Measurements from ENCODE around the gene BICDL2.
"Not testable (repeated sequence)": the region's sequence is repeated elsewhere in the genome, so short reads cannot be mapped to it uniquely, and the experiment has no call there.

Gene BICDL2, protein sequence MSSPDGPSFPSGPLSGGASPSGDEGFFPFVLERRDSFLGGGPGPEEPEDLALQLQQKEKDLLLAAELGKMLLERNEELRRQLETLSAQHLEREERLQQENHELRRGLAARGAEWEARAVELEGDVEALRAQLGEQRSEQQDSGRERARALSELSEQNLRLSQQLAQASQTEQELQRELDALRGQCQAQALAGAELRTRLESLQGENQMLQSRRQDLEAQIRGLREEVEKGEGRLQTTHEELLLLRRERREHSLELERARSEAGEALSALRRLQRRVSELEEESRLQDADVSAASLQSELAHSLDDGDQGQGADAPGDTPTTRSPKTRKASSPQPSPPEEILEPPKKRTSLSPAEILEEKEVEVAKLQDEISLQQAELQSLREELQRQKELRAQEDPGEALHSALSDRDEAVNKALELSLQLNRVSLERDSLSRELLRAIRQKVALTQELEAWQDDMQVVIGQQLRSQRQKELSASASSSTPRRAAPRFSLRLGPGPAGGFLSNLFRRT

DNA sequence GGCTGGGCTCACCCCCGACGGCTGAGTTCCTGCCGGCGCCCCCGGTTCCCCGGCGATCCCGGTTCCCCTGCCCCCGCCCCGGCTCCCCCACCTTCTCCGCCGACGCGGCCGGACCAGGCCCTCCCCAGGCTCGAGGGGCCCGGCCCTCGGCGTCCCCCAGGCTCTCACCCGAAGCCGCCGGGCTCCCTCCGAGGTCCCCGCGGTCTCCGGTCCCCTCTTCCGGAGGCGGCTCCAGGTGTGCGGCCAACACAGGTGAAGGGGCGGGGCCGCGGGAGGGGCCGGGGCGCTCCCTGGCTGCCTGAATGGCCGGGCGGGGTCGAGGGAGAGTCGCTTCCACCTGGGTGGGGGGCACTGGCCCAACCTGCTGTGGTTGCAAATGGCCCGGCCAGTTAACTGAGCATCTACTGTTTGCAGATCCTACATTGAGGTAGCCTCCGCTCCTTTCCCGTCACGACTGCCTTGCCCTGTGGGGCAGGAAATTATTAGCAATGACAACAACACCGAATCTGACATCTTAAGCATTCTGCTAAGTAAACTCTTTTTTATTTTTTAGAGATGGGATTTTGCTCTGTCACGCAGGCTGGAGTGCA lies at the start of gene BICDL2:
BICDL2 (minus strand) TSS at position 219 of the 590 bp plus-strand sequence. CDS start 1,448 bp downstream, outside the sequence.
- DNase-seq (ENCODE audit: low read depth, low spot score) = no peak

GRCh38 chr16:3085868-3086595 lies 49.3 kb upstream of the BICDL2 start:
- DNase-seq (ENCODE audit: low read depth, low spot score) = no peak

DNA sequence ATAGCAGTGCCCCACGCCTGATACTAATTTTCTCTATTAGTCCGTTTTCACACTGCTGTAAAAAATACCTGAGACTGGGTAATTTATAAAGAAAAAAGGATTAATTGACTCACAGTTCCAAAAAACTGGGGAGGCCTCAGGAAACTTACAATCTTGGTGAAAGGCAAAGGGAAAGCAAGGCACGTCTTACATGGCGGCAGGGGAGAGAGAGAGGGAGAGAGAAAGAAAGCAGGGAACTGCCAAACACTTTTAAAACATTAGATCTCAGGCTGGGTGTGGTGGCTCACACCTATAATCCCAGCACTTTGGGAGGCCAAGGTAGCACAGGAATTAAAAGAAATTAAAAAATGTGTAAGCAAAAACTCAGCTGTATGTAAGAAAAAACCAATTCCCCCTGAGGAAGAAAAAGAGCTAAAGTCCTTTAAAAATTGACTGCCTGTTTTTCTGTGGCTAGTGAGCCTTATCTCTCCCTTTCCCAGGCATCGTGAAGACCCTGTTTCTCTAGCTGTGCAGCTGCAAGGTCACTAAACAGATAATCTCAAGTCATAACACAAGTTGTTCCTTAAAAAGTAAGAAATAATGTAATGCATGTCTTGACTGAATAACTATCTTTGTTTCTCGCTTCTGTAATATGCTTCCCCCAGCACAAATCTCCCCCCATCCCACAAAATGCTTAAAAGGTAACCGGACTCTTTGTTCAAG lies 48.4 kb upstream of the BICDL2 start:
- no peak for DNase-seq (ENCODE audit: low read depth, low spot score)

DNA sequence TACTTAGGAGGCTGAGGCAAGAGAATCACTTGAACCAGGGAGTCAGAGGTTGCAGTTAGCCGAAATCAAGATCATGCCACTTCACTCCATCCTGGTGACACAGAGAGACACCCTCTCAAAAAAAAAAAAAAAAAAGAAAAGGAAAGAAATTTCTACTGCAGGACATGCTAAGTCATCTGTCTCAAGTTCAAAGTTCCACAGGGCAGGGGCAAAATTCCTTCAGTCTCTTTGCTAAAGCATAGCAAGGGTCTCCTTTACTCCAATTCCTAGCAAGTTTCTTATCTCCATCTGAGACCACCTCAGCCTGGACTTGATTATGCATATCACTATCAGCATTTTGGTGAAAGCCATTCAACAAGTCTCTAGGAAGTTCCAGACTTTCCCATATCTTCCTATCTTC lies 47.7 kb upstream of the BICDL2 start:
- DNase-seq (ENCODE audit: low read depth, low spot score) = no peak

- not testable (repeated sequence) for DNase-seq (ENCODE audit: low read depth, low spot score)
Observed at GRCh38 chr16:3083408-3083807, 46.7 kb upstream of the BICDL2 start.

DNA sequence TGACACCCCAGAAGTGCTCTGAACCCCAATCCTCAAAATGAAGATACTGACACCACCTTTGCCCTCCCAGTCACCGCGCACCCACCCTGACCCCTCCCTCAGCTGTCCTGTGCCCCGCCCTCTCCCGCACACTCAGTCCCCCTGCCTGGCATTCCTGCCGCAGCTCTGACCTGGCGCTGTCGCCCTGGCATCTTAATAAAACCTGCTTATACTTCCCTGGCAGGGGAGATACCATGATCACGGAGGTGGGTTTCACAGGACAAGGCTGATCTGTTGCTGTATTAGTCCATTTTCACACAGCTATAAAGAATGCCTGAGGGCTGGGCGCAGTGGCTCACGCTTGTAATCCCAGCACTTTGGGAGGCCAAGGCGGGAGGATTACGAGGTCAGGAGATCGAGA lies 45.2 kb upstream of the BICDL2 start:
- DNase-seq (ENCODE audit: low read depth, low spot score) = not testable (repeated sequence)

DNA sequence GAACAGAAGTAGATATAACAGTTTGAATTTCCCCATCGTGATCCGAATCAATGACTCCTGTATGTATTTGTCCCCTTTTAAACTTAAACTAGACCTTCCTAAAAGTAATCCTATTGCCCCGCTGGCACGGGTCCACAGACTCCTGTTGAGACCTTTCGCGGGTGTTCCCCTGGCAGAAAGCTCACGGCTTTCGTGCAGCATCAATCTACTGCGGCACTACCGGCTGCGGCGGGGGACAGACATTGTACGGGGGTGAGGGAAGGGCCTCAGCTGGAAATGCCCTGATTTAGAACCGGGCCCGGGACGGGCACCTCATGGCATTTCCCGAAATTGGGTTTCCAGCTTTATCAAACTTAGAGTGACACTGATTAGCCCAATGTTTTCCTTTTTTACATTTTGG lies 43.3 kb upstream of the BICDL2 start:
- no peak for DNase-seq (ENCODE audit: low read depth, low spot score)

DNA sequence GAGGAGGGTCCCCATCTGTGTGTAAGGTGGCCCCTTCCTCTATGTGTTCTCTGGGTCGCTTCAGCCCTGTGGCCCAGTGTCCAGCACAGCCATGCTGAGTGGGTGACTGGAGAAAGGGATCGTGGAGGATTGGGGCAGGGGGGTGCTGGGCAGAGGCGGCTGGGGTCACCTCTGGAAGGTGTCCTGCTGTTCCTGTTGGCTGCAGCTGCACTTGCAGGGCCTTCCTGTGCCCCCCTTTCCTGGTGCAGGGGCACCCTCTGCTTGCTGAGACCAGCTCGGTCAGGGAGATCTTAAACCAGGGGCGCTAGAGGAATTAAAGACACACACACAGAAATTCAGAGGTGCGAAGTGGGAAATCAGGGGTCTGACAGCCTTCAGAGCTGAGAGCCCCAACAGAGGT lies 39.8 kb upstream of the BICDL2 start:
- DNase-seq (ENCODE audit: low read depth, low spot score) = no peak

- DNase-seq (ENCODE audit: low read depth, low spot score) = not testable (repeated sequence)
Observed at GRCh38 chr16:3075946-3076345, 39.2 kb upstream of the BICDL2 start.

DNA sequence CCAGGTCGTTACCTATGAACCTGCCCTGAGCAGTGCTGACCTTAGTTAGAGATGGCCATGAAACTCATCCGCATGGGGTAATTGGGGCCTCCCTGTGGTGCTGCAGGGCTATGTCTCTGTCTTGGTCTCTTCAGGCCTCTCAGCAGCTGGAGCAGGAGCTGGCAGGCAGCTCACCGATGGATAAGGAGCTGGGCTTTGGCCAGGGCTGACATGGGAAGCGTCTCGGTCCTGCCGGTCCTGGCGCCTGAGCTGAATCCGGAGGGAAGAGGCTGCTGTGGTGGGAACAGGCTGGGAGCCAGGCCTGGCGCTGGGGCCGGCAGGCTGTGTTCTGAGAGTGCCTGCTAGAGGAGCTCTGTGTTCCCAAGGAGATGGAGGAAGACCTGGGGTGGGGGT lies 38.8 kb upstream of the BICDL2 start:
- DNase-seq (ENCODE audit: low read depth, low spot score) = no peak

DNA sequence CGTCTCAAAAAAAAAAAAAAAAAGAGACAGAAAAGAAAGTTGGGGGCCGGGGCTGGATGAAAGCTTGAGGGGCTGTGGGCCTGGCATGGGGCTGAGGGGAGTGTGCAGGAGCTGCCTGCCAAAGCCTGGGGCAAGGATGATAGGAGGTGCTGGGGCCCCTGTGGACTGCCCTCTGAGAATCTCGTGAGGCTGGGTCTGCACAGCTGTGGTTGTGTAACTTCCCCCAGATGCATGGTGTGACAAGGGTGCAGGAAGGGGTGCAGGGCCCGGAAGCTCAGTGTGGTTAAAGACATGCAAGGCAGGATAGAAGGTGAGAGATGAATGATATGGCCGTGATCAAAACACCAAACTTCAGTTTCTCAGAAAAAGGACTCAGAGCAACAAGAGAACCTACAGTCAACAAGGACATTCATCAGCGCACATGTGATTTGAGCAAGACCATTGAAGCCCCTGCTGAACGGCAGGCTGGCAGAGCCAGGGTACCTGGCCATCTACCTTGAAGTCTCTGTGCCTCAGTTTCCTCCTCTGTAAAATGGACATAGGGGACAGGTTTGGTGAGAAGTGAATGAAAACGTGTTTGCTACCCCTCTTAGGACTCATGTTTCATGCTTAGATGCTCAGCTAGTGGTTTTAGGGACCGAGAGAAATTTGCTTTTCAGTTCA lies 38.2 kb upstream of the BICDL2 start:
- DNase-seq (ENCODE audit: low read depth, low spot score) = no peak

GRCh38 chr16:3073448-3073847 lies 36.7 kb upstream of the BICDL2 start:
- DNase-seq (ENCODE audit: low read depth, low spot score) = no peak

DNA sequence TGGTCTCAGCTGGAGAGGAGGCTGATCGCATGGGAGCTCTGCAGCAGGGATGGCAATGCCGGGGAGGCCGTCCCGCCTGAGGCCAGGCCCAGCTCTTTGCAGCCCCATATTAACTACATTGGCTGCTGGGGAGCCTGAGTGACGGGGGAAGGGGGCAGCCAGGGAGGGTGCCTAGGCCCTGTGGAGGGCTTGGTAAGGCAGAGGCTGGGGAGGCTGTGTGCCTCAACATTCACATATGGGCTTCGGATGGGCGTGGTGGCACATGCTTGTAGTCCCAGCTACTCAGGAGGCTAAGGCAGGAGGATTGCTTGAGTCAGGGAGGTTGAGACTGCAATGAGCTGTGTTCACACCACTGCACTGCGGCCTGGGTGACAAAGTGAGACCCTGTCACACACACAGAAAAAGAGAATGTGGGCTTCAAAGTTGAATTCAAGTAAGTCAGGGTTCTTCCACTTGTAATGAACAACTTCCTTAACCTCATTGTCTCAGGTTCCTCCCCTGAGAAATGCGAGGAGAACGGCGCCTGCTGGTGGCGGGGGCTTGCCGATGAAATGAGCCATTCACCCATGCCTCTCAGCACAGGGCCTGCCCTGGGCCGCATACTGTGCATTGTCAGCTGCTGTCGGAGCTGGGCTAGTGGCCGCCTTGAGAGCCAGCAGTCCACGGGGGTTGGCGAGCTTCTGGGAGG lies 36.0 kb upstream of the BICDL2 start:
- DNase-seq (ENCODE audit: low read depth, low spot score) = not testable (repeated sequence)

DNA sequence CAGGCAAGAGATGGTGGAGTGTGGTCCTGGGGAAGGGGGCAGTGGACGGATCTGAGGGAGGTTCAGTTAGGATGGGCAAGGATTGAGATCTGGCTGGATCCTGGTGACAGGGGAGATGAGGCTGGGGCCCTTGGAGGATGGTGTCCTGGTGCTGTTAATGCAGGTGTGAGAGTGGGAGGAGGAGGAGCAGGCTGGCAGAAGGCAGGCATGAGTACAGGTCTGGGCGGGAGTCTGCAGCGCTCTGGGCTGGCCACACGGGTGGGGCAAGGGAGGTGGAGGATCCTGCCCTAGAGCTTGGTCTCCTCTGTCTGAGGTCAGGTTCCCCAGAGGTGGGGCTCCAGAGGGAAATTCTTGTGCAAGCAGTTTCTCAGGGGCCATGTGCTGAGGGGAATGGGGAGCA lies 35.4 kb upstream of the BICDL2 start:
- DNase-seq (ENCODE audit: low read depth, low spot score) = not testable (repeated sequence)

- DNase-seq (ENCODE audit: low read depth, low spot score) = no peak
Observed at GRCh38 chr16:3071655-3072054, 34.9 kb upstream of the BICDL2 start.

- DNase-seq (ENCODE audit: low read depth, low spot score) = no peak
Observed at GRCh38 chr16:3070608-3071111, 33.9 kb upstream of the BICDL2 start.

DNA sequence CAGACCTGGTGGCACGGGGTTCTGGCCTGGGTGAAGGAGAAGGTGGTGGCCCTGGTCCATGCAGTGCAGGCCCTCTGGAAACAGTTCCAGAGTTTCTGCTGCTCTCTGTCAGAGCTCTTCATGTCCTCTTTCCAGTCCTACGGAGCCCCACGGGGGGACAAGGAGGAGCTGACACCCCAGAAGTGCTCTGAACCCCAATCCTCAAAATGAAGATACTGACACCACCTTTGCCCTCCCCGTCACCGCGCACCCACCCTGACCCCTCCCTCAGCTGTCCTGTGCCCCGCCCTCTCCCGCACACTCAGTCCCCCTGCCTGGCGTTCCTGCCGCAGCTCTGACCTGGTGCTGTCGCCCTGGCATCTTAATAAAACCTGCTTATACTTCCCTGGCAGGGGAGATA lies 32.4 kb upstream of the BICDL2 start:
- DNase-seq (ENCODE audit: low read depth, low spot score) = not testable (repeated sequence)

GRCh38 chr16:3068487-3068886 lies 31.7 kb upstream of the BICDL2 start:
- DNase-seq (ENCODE audit: low read depth, low spot score) = no peak

GRCh38 chr16:3066440-3066748 lies 29.6 kb upstream of the BICDL2 start:
- no peak for DNase-seq (ENCODE audit: low read depth, low spot score)

DNA sequence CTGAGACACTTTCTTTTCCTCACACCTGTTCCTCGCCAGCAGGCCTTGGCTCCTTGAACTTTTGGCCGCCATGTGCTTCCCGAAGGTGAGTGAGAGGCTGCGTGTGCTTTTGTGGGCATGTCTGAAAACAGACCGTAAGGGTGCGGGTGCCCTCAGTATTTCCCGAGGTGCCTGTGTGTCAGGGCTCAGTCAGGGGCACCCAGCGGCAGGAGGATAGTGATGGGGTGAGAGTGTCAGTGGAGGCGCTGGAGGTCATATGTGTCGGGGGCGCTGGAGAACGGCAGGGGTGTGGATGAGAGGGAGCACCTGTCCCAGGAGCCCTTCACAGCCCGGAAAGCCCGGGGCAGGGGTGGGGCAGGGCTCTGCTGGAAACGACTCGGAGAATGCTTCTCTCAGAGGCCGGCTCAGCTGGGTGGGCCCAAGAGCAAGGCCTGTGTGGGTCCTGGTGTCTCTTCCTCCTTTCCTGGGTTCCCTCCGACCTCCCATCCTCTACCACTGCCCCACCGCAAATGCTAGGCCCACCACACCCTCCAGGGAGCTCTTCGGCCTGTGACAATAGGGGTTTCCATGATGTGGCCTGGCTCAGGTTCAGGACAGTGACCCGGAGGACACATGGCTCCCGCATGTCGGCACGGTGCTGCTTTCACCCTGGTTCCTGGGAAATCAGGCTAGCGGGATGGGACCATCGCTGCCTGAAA lies 29.1 kb upstream of the BICDL2 start:
- no peak for DNase-seq (ENCODE audit: low read depth, low spot score)
